CD4-positive, alpha-beta T cell treated with Interleukin-15 for 1 hour (primary cell): Measurements from ENCODE around the gene IFT81.
"Not testable (repeated sequence)": the region's sequence is repeated elsewhere in the genome, so short reads cannot be mapped to it uniquely, and the experiment has no call there.

ENCODE experiments used
- DNase-seq: peaks from one replicate; pipeline ENCODE4 v3.0.0-alpha.2; 2020

IFT81 gene

DNA sequence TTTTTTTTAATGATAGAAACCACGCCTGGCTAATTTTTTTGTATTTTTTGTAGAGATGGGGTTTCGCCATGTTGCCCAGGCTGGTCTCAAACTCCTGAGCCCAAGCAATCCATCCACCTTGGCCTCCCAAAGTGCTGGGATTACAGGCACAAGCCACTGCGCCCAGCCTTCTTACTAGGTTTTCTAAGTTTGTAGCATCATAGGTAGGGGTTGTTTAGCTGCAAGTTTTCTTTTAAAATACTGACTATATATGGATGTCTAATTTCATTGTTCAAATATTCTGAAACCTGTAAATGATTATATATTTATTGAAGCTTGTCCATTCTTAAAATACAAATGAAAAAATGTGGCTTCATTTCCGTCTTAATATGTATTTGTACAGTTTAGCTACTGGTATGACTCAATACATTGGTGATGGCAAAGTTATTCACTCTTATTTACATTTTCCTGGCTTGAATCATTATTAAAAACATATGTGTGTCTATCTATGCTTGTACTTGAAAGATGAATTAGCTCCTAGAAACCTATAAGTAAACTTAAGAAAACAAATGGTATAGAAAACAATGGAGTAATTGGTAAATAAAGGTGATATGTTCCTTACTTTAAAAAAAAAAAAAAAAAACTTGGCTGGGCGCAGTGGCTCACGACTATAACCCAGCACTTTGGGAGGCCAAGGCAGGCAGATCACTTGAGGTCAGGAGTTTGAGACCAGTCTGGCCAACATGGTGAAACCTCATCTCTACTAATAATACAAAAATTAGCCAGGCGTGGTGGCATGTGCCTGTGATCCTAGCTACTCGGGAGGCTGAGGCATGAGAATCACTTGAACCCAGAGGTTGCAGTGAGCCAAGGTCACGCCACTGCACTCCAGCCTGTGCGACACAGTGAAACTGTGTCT, 87.7 kb downstream of the IFT81 start:
- DNase-seq: not testable (repeated sequence)

GRCh38 chr12:110217996-110218674, 94.0 kb downstream of the IFT81 start:
- DNase-seq: no peak

DNA sequence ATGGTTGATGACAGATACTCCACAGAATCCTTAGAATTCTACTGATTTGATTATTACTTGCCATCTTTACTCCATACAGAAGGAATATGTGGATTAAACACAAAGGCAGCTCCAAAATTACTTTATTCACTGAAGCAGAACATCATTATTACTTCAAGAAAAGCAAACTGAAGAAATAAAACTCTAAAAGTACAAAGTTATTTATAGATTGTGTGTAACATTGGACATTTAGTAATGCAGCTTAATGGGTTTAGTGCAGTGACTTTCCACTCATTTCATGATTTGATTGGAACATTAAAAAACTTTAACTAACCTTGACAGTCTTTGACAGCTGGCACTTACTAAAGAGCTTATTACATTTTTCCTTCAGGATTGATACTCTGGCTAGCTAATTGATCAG, 97.9 kb downstream of the IFT81 start:
- DNase-seq: no peak

GRCh38 chr12:110222433-110222832, 98.3 kb downstream of the IFT81 start:
- DNase-seq: no peak

- DNase-seq: no peak
Observed at GRCh38 chr12:110223777-110224378, 99.7 kb downstream of the IFT81 start.

GRCh38 chr12:110224379-110225304, 100.5 kb downstream of the IFT81 start:
- DNase-seq: no peak

GRCh38 chr12:110227138-110227537, 103.0 kb downstream of the IFT81 start:
- DNase-seq: no peak

GRCh38 chr12:110228348-110228747, 104.2 kb downstream of the IFT81 start:
- not testable (repeated sequence) for DNase-seq

DNA sequence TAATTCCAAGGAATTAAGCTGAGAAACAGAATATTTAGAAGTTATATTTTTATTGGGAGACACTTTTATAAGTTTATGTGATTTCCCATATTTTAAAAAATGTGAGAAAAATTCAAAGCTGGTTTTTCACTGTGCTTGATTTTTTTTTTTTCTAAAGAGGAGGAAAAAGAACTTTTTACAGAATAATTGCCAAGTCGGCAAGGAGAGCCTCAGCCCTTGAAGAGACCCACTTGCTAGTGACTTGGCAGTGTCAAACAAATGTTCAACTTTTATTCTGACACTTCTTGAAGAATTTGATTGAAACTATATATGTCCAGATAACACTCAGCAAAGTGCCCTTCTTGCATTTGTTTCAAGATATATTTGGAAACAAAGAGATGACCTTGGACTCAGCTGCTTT, 104.6 kb downstream of the IFT81 start:
- no peak for DNase-seq

DNA sequence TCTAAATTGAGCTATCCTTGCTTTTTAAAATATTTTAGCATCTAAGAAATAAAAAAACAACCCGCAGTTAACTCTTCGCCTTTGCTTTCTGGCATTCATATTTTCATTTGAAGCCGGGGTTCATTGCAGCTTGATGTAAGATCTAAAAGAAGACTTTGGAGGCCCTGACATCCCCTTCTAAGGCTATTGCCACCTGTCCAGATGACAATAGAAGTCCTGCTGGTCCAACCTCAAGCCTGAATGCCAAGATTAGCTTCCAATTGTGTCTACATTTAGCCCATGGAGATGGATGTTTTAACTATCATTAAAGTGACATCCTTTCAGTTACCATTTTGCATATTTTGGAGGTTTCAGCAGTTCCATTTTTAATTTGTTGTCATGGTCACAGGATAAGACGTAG, 105.3 kb downstream of the IFT81 start:
- no peak for DNase-seq

DNA sequence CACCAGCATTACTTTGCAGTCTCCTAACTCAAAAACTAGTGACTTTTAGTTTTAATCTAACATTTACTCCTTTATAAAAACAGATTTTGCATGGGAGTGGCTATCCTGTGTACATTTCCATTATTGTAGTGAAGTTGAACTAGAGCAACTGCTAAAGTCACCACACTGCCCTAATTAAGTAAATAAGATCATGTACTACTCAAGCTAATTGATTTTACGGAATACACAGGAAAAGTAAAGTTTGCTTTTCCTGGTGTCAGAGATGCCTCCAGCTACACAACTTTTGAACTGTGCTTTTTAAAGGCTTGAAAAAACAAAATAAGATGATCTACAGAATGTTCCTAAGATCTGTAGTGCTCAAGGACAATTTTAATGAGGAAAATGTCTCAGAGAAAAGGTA, 106.5 kb downstream of the IFT81 start:
- no peak for DNase-seq

GRCh38 chr12:110233212-110233903, 109.2 kb downstream of the IFT81 start:
- DNase-seq: no peak

DNA sequence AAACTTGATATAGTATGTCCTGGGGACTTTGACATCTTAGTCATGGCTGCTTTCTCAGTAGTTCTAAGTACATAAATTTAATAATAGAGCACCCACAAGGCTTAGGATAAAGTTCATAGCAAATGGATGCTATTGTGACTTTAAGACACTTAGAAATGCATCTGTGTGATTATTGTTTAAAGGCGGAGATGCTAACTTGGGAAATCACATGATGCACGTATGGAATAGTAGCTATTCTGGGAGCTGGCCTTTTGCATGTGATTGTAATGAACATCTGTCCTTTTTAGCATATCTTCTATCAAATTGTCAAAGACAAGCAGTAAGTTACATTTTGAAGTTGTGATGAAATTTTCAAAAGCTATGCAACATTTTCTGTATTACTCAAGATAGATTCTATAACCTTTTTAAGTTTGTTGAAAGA, 110.2 kb downstream of the IFT81 start:
- no peak for DNase-seq

DNA sequence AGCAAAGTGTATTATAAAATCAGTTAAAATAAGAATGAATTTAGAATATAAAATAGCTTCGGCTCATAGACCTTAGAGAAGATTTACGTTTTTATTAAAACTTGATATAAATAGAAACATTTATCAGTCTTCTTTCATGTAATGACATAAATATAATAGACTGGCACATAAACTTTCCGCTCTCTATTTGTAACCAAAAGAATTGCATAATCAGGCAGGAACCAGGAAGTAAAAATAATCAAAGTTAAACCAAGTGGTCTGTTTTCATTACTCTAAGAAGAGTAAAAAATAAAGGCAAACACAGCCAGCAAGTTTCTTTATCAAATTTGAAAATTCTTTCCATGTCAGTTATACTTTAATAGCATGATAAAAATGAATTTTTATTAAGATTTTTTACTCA, 110.6 kb downstream of the IFT81 start:
- no peak for DNase-seq

- DNase-seq: no peak
Observed at GRCh38 chr12:110235383-110235782, 111.2 kb downstream of the IFT81 start.

GRCh38 chr12:110243227-110243626, 119.1 kb downstream of the IFT81 start:
- DNase-seq: no peak

GRCh38 chr12:110244372-110244771, 120.2 kb downstream of the IFT81 start:
- no peak for DNase-seq

- no peak for DNase-seq
Observed at GRCh38 chr12:110244829-110245228, 120.7 kb downstream of the IFT81 start.

DNA sequence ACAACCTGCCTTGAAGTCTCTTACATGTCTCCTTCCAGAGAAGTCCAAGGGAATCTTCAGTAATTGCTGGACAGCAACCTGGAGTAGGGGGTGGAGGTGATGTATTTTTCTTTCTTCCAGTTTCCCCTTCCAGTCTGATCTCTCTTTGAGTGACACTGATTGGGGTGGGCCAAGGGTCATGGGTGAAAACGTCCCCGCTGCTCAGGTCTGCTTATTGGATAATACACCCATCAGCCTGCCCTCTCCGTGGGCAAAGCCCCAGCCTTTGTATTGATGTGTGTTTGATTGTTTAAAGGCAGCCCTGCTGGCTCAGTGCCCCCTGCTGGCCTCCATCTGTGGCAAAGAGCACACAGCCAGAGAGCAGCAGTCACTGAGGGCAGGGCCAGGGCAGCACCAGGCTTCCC, 121.2 kb downstream of the IFT81 start:
- peak; percentile 45 for DNase-seq

DNA sequence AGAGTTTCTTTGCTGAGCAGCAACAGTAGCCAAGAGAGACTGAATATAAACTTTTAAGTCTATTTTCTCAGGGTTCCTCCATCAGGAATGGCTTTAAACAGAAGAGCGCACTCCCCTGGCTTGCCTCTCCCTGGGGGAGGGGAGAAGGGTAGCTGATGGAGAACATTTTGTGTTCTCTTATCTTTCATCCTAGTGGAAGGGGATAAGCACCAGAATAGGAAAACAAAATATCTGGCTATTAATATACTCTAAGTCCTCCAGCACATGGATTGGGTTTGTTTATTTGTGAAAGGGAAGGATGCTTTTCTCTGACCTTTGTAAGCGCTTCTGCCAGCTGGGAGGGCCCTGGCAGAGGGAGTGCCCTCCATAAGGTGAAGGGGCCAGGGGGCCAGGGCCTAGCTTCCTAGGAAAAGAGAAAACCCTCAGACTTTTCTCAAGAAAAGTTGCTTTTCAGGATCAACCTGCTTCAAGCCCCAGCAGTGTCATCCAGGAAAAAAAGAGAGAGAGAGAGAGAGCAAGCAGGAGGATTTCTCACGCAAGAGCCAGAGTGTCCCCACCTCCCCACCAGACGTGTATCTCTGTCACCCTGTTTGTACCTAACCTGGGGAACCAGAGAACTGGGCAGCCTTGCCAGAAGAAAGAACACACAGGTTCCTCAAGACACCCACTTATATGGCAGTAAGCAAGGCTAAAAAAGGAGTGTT, 122.6 kb downstream of the IFT81 start:
- DNase-seq: no peak

DNA sequence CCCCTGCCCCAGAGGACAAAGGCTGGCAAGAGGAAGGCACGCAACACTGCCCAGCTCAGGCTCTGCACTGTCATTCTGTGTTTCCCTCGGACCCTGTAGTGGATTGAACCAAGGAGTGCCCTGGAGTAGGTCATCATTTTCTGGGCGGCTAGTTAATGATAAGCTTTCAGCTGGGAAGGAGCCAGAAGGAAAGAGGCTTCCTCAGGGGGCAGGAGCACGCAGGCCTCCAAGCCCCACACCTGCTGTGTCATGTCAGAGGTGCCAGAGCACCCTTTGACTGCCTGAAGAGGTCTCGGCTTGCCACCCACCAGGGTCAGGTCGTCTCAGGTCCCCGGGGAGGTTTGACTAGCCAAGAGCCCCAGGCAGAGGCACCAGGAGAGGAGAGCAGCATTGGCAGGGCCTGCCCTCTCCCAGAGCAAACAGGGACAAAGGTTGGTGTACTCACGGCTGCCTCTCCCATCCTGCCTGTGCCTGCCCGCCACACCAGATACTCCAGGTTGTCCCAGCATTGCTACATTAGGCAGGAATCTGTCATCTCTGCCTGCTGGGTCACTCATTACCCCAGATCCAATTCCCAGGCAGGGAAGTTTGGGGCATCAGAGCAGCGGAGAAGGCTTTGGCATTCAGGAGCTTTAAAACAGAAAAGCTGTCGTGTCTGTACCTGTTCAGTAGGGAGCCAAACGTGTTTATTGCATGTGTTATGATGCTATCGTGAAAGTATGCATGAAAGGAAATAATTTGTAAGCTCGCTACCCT, 123.4 kb downstream of the IFT81 start:
- no peak for DNase-seq
